Thyroid gland (tissue), 4 donors: ENCODE results near the gene SLC6A6. TPM values are rescaled to one million over a fixed set of nuclear protein-coding genes. Genes with fewer than 3 reads are reported as not detected.

ENCODE experiments used
- DNase-seq, 2 donors: peaks; one replicate each; pipeline ENCODE4 v3.0.0-alpha.2; 2019
- H3K27ac ChIP-seq, 3 donors: fragments of 200-600 bp; sonication (generic); 1 replicate in 2 of 3; 2 replicates in 1 of 3; pipeline ENCODE4 v1.5.1; 2016 to 2019; ENCODE audit warnings: mild to moderate bottlenecking in 1 of 3, moderate library complexity in 1 of 3
- H3K27me3 ChIP-seq: fragments of 200-600 bp; sonication (generic); one replicate; pipeline ENCODE4 v1.5.1; 2019
- H3K36me3 ChIP-seq, 2 donors: fragments of 200-600 bp; sonication (generic); one replicate each; pipeline ENCODE4 v1.5.1; 2016 to 2019
- H3K4me1 ChIP-seq, 2 donors: fragments of 200-600 bp; sonication (generic); one replicate each; pipeline ENCODE4 v1.5.1; 2017 to 2019
- H3K4me3 ChIP-seq, 3 donors: fragments of 200-600 bp; sonication (generic); replicated peaks in 1 of 3; 1 replicate in 2 of 3; 2 replicates in 1 of 3; pipeline ENCODE4 v1.5.1; 2016; ENCODE audit warnings: mild to moderate bottlenecking in 1 of 3
- H3K9me3 ChIP-seq: fragments of 200-600 bp; sonication (generic); one replicate; pipeline ENCODE4 v1.5.1; 2017
- CTCF ChIP-seq, 6 experiments: fragments of 200-600 bp in 3 of 6; fragments of 450-650 bp in 3 of 6; sonication (generic) in 3 of 6; IDR thresholded peaks; one replicate each; pipeline ENCODE4 v1.5.1; 2016 to 2019; ENCODE audit warnings: antibody characterized with exemption in 6 of 6, mild to moderate bottlenecking in 2 of 6, inconsistent platforms in 1 of 6, moderate library complexity in 1 of 6
- POLR2A ChIP-seq, 2 donors: fragments of 450-650 bp; IDR thresholded peaks; one replicate each; pipeline ENCODE4 v1.6.1; 2017; ENCODE audit warnings: antibody characterized with exemption in 2 of 2, mild to moderate bottlenecking in 2 of 2, moderate library complexity in 1 of 2
- WGBS, 2 donors: methylation state at CpG; one replicate each; pipeline ENCODE4 v1.1.5; 2017; 5-methylcytosine and 5-hydroxymethylcytosine counted together
- intact Hi-C: fragments of 100-400 bp; cut with DNase I; formaldehyde crosslinking; loops from one replicate; pipeline ENCODE4 v1.15.1; 2023
- total RNA-seq, 4 donors: library from RNA; depleted of rRNA; stranded (reverse); fragments of >200 nt; gene quantifications; one replicate each; pipeline ENCODE4 v1.2.3, GENCODE V29; 2016

Gene SLC6A6
- total RNA-seq, 4 donors from 2014 or later: 42.7 to 98.0 (median 72.5) TPM

- TF ChIP-seq POLR2A (IDR thresholded peaks at IDR 0.05) (no peak), CTCF (IDR thresholded peaks at IDR 0.05) (no peak)
- H3K4me3 ChIP-seq: no peak overlapping the region
- H3K27ac ChIP-seq: no peak overlapping the region
- H3K4me1 ChIP-seq: peaks cover 49 to 64% of the 10 kb centered on the region in 2 donors
- intact Hi-C loops: no loop called here
- H3K9me3 ChIP-seq: no peaks in the 10 kb centered on the region
- H3K36me3 ChIP-seq: peaks cover 0 to 4% of the 10 kb centered on the region in 2 donors
- 83 to 96% methylated on average over 11 of the region's 11 CpGs for WGBS, 2 donors
- DNase-seq: no peak
- no peaks in the 10 kb centered on the region for H3K27me3 ChIP-seq
Observed at GRCh38 chr3:14458434-14459275, 56.2 kb downstream of the SLC6A6 start.

GRCh38 chr3:14459384-14459783 is 57.0 kb downstream of the SLC6A6 start:
- intact Hi-C loops: no loop called here
- Histone ChIP-seq H3K27ac (no peak overlapping the region), H3K27me3 (no peaks in the 10 kb centered on the region), H3K4me3 (no peak overlapping the region), H3K36me3 (peaks cover 0 to 4% of the 10 kb centered on the region in 2 donors), H3K4me1 (peaks cover 42 to 58% of the 10 kb centered on the region in 2 donors), H3K9me3 (no peaks in the 10 kb centered on the region)
- 92 to 96% methylated on average over 5 of the region's 5 CpGs for WGBS, 2 donors
- TF ChIP-seq POLR2A (IDR thresholded peaks at IDR 0.05) (no peak), CTCF (IDR thresholded peaks at IDR 0.05) (no peak)
- no peak for DNase-seq

GRCh38 chr3:14459787-14460186 is 57.4 kb downstream of the SLC6A6 start:
- Histone ChIP-seq H3K9me3 (no peaks in the 10 kb centered on the region), H3K36me3 (peaks cover 0 to 4% of the 10 kb centered on the region in 2 donors), H3K4me3 (no peak overlapping the region), H3K27me3 (no peaks in the 10 kb centered on the region), H3K4me1 (peaks cover 38 to 54% of the 10 kb centered on the region in 2 donors), H3K27ac (peak overlapping the region in 2 of 3 donors; percentile 34 to 62)
- WGBS, 2 donors: 37 to 82% methylated on average over 3 of the region's 3 CpGs
- DNase-seq: no peak
- TF ChIP-seq POLR2A (IDR thresholded peaks at IDR 0.05): no peak
- TF ChIP-seq CTCF (IDR thresholded peaks at IDR 0.05): no peak
- intact Hi-C loops: no loop called here

GRCh38 chr3:14460342-14461005 is 58.1 kb downstream of the SLC6A6 start:
- H3K4me1 ChIP-seq: peaks cover 31 to 47% of the 10 kb centered on the region in 2 donors
- TF ChIP-seq CTCF (IDR thresholded peaks at IDR 0.05) (no peak), POLR2A (IDR thresholded peaks at IDR 0.05) (no peak)
- no peaks in the 10 kb centered on the region for H3K27me3 ChIP-seq
- H3K9me3 ChIP-seq: no peaks in the 10 kb centered on the region
- DNase-seq: peak; percentile 91 to 92
- intact Hi-C loops: no loop called here
- H3K4me3 ChIP-seq: no peak overlapping the region
- peaks cover 0 to 4% of the 10 kb centered on the region in 2 donors for H3K36me3 ChIP-seq
- peak overlapping the region; percentile 15 to 62 (median 34) for H3K27ac ChIP-seq
- 28 to 50% methylated on average over 3 to 6 of the region's 9 CpGs for WGBS, 2 donors
